Adrenal gland (tissue), 5 donors: Measurements from ENCODE around the gene SH2B2.

Experiments
- POLR2A ChIP-seq, 2 donors: fragments of 450-650 bp; IDR thresholded peaks; one replicate each; pipeline ENCODE4 v1.6.1; 2017; ENCODE audit warnings: antibody characterized with exemption in 2 of 2, mild to moderate bottlenecking in 2 of 2, moderate library complexity in 1 of 2
- TF ChIP-seq, protein P1 (sequence below), 6 experiments: fragments of 450-650 bp in 4 of 6; fragments of 200-600 bp in 2 of 6; sonication (generic) in 1 of 6; IDR thresholded peaks; 1 replicate in 5 of 6; 2 replicates in 1 of 6; pipeline versions ENCODE4 v1.5.1 to v1.8.0; 2016 to 2021; ENCODE audit warnings: antibody characterized with exemption in 6 of 6, mild to moderate bottlenecking in 2 of 6, moderate library complexity in 1 of 6
- donor health status: DM: no; HTN: no; CAD: no.

DNA sequence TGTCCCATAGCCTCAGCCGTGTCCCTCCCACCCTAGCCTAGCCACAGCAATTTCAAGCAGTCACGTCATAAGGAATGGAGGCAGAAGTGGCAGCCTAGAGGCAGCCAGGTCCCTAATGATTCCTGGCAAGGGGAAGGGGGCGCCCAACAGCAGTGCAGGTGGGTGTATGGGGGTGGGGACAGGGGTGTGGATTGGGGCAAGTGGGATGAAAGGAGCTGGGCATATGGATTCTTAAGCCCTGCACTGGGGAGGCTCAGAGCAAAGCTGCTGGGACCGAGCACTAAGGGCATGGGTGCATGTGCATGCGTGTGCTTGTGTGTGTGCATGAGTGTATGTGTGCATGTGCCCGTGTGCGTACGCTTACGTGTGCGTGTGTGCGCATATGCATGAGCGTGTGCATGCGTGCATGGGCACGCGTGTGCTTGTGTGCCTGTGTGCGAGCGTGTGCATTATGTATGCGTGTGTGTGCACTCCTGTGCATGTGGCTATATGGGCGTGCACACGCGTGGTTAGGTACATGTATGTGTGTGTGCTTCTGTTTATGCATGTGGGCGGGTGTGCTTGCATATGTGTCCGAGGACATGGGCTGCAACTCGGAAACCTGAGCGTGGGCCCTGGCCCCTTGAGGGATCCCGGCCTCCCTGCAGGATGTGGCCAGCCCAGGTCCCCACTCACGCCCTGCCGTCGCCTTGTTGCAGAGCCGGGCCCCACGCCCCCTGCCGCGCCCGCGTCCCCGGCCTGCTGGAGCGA lies 34.1 kb downstream of the SH2B2 start:
- TF ChIP-seq, protein P1, sequence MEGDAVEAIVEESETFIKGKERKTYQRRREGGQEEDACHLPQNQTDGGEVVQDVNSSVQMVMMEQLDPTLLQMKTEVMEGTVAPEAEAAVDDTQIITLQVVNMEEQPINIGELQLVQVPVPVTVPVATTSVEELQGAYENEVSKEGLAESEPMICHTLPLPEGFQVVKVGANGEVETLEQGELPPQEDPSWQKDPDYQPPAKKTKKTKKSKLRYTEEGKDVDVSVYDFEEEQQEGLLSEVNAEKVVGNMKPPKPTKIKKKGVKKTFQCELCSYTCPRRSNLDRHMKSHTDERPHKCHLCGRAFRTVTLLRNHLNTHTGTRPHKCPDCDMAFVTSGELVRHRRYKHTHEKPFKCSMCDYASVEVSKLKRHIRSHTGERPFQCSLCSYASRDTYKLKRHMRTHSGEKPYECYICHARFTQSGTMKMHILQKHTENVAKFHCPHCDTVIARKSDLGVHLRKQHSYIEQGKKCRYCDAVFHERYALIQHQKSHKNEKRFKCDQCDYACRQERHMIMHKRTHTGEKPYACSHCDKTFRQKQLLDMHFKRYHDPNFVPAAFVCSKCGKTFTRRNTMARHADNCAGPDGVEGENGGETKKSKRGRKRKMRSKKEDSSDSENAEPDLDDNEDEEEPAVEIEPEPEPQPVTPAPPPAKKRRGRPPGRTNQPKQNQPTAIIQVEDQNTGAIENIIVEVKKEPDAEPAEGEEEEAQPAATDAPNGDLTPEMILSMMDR (IDR thresholded peaks at IDR 0.05): no peak
- TF ChIP-seq POLR2A (IDR thresholded peaks at IDR 0.05): no peak
